ENCODE data around the gene RIOX2. TPM values are rescaled to one million over a fixed set of nuclear protein-coding genes. Genes with fewer than 3 reads are reported as not detected.

The RIOX2 gene
- total and polyA plus RNA-seq, 2 of the 13 experiments (the other 11 are each of a cell fraction or from before 2014, with no cell fraction given) = 19.9 to 43.3 TPM

DNA sequence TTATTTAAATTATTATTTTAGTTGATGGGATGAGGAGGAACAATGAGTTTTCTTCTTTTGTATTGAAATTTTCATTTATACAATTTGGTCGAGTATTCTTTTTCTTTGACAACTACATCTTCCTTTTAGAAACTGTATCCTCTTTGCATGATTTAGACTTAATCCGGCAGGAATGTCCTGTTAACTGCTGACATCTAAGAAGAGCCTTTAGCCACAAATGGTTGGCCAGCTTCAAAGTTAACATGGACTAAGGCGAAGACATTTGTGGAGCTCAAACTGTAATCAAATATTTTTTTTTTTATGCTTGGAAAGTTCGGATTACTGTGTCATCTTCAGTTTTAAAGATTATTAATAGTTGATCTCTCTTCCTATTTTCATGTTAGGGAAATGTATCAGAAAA is 43.2 kb downstream of the RIOX2 start:
- Histone ChIP-seq H3K9me3 (ENCODE audit: low read length) (no peaks in the 10 kb centered on the region), H3K4me3 (replicated peaks in 1 of 3; ENCODE audit: insufficient read depth in 1 of 3, low read depth in 2 of 3, low read length in 3 of 3) (no peak overlapping the region), H3K79me2 (ENCODE audit: insufficient read depth, low read length) (no peaks in the 10 kb centered on the region), H4K20me1 (ENCODE audit: insufficient read depth, low read length) (no peaks in the 10 kb centered on the region), H3K27ac (ENCODE audit: extremely low read length, insufficient read depth, low read length) (no peak overlapping the region), H3K27me3 (ENCODE audit: control insufficient read depth in 1 of 2, insufficient read depth in 2 of 2, low read length in 2 of 2) (no peaks in the 10 kb centered on the region), H3K9ac (ENCODE audit: insufficient read depth, low read depth, low read length) (no peak overlapping the region), H2AFZ (ENCODE audit: low read length) (no peak overlapping the region), H3K4me2 (ENCODE audit: low read depth, low read length) (no peak overlapping the region), H3K36me3 (replicated peaks in 1 of 2; ENCODE audit: control insufficient read depth in 1 of 2, insufficient read depth in 2 of 2, low read length in 2 of 2) (peaks cover 3 to 11% of the 10 kb centered on the region in 2 experiments; a peak in 3 of 5 replicates), H3K4me1 (ENCODE audit: insufficient read depth, low read length) (peaks cover 11% of the 10 kb centered on the region)
- in situ Hi-C loops (cut with HindIII; ENCODE audit: extremely low pct_ligation_motif_present, low pct_unique_long_range_greater_than_20kb) = no loop called here
- no peak for FAIRE-seq
- CTCF ChIA-PET (ENCODE audit: low intra/inter-chr PET ratio, low total read pairs) = no interaction called here
- no TSS peak for BruUV-seq (replicated peaks)
- 94% methylated on average over 4 of the region's 4 CpGs for WGBS (ENCODE audit: low lambda C conversion rate)
- no peak for ATAC-seq
- no peak for DNase-seq (ENCODE audit: low spot score)
- POLR2A ChIA-PET = no interaction called here
- intact Hi-C loops (cut with micrococcal nuclease; ENCODE audit: unreplicated experiment) = no loop called here
- TF ChIP-seq, protein P1, sequence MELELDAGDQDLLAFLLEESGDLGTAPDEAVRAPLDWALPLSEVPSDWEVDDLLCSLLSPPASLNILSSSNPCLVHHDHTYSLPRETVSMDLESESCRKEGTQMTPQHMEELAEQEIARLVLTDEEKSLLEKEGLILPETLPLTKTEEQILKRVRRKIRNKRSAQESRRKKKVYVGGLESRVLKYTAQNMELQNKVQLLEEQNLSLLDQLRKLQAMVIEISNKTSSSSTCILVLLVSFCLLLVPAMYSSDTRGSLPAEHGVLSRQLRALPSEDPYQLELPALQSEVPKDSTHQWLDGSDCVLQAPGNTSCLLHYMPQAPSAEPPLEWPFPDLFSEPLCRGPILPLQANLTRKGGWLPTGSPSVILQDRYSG (CRISPR knock-in tag; IDR thresholded peaks at IDR 0.05) = no peak
- TF ChIP-seq SMYD3 (CRISPR knock-in tag; IDR thresholded peaks at IDR 0.05) (no peak), WIZ (CRISPR knock-in tag; IDR thresholded peaks at IDR 0.05) (no peak), ZNF7 (CRISPR knock-in tag; IDR thresholded peaks at IDR 0.05) (no peak), GABPB1 (CRISPR knock-in tag; IDR thresholded peaks at IDR 0.05) (no peak), FOSL2 (CRISPR knock-in tag; IDR thresholded peaks at IDR 0.05) (no peak), ZNF431 (CRISPR knock-in tag; IDR thresholded peaks at IDR 0.05; ENCODE audit: borderline replicate concordance, low read depth) (no peak), XRCC5 (optimal IDR thresholded peaks at IDR 0.05; ENCODE audit: low read length) (no peak), PAF1 (CRISPR knock-in tag; IDR thresholded peaks at IDR 0.05) (no peak), ZNF121 (CRISPR knock-in tag; IDR thresholded peaks at IDR 0.05) (no peak), BRD4 (CRISPR knock-in tag; IDR thresholded peaks at IDR 0.05) (no peak), MED8 (CRISPR knock-in tag; IDR thresholded peaks at IDR 0.05; ENCODE audit: insufficient replicate concordance) (no peak), ZNF569 (CRISPR knock-in tag; IDR thresholded peaks at IDR 0.05; ENCODE audit: borderline replicate concordance) (no peak), ZNF749 (CRISPR knock-in tag; IDR thresholded peaks at IDR 0.05; ENCODE audit: borderline replicate concordance) (no peak)
- TF ChIP-seq, protein P2, sequence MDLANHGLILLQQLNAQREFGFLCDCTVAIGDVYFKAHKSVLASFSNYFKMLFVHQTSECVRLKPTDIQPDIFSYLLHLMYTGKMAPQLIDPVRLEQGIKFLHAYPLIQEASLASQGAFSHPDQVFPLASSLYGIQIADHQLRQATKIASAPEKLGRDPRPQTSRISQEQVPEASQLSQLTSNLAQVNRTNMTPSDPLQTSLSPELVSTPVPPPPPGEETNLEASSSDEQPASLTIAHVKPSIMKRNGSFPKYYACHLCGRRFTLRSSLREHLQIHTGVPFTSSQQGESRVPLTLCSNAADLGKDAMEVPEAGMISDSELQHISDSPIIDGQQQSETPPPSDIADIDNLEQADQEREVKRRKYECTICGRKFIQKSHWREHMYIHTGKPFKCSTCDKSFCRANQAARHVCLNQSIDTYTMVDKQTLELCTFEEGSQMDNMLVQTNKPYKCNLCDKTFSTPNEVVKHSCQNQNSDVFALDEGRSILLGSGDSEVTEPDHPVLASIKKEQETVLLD (CRISPR knock-in tag; IDR thresholded peaks at IDR 0.05; ENCODE audit: low read depth) = no peak

All from HepG2 (cell line).